Endothelial cell of umbilical vein (primary cell): ENCODE data around the gene NGF. TPM values are rescaled to one million over a fixed set of nuclear protein-coding genes. Genes with fewer than 3 reads are reported as not detected.

Source experiments
- BruUV-seq: library from RNA; stranded (reverse); fragments of 400-500 nt; replicated peaks from 2 replicates; lab custom pipeline; 2021; lab: Mats Ljungman, UMichigan
- CTCF ChIA-PET: fragments of 300-600, 350-600 bp; sonication (Branson Sonifier 250); formaldehyde crosslinking; loops from one replicate; lab custom pipeline; 2021; ENCODE audit warnings: antibody characterized with exemption, inconsistent platforms; lab: Charles Lee
- POLR2A ChIA-PET: fragments of 300-600, 350-600 bp; sonication (Branson Sonifier 250); formaldehyde crosslinking; loops from one replicate; lab custom pipeline; 2021; ENCODE audit warnings: antibody characterized with exemption, inconsistent platforms; lab: Charles Lee
- DNase-seq: peaks from one replicate; pipeline ENCODE4 v3.0.0-alpha.2; 2011; ENCODE audit warnings: low read depth, low spot score
- FAIRE-seq: peaks from 2 replicates; lab custom pipeline; 2011; peaks lifted over from hg19 to GRCh38; lab: Jason Lieb, UNC
- H2AFZ ChIP-seq: 2 replicates; pipeline ENCODE4 v1.6.0; 2012; ENCODE audit warnings: low read depth, low read length, control low read depth, inconsistent platforms
- H3K27ac ChIP-seq: 2 replicates; pipeline ENCODE4 v1.5.1; 2011; ENCODE audit warnings: low read depth, mild to moderate bottlenecking, control low read depth, low read length, moderate library complexity; ENCODE audit not compliant: insufficient read depth
- H3K27me3 ChIP-seq, 2 experiments: 2 replicates each; pipeline versions ENCODE4 v1.6.0 to v1.6.1; 2011; ENCODE audit warnings: low read length in 2 of 2, mixed read lengths in 1 of 2; ENCODE audit not compliant: control insufficient read depth in 2 of 2, insufficient read depth in 2 of 2
- H3K36me3 ChIP-seq, 2 experiments: 2 replicates in 1 of 2; 3 replicates in 1 of 2; pipeline ENCODE4 v1.5.1; 2011; ENCODE audit warnings: low read length in 2 of 2, mild to moderate bottlenecking in 1 of 2, moderate library complexity in 1 of 2; ENCODE audit not compliant: control insufficient read depth in 2 of 2, insufficient read depth in 2 of 2; ENCODE audit errors: extremely low read depth in 1 of 2
- H3K4me1 ChIP-seq: 3 replicates; pipeline ENCODE4 v1.5.1; 2011; ENCODE audit warnings: mild to moderate bottlenecking, low read length; ENCODE audit not compliant: control insufficient read depth, insufficient read depth; ENCODE audit errors: extremely low read depth
- H3K4me2 ChIP-seq: 2 replicates; pipeline ENCODE4 v1.6.1; 2011; ENCODE audit warnings: low read length, control low read depth, mixed read lengths; ENCODE audit not compliant: insufficient read depth
- H3K4me3 ChIP-seq, 3 experiments: fragments of 200-600 bp in 1 of 3; sonication (generic), shearing (Covaris generic) in 1 of 3; replicated peaks in 1 of 3; 2 replicates each; pipeline ENCODE4 v1.5.1; 2011 to 2016; ENCODE audit warnings: control low read depth in 3 of 3, low read length in 3 of 3, mild to moderate bottlenecking in 2 of 3, inconsistent platforms in 1 of 3, low read depth in 1 of 3, moderate library complexity in 1 of 3; ENCODE audit not compliant: insufficient read depth in 1 of 3
- H3K79me2 ChIP-seq: 2 replicates; pipeline ENCODE4 v1.6.0; 2012; ENCODE audit warnings: low read length, inconsistent platforms; ENCODE audit not compliant: control insufficient read depth, insufficient read depth
- H3K9ac ChIP-seq: replicated peaks from 2 replicates; pipeline ENCODE3; 2011; ENCODE audit warnings: low read length, control low read depth; ENCODE audit not compliant: insufficient read depth; ENCODE audit errors: extremely low read depth
- H3K9me1 ChIP-seq: replicated peaks from 3 replicates; pipeline ENCODE4 v1.6.0; 2011; ENCODE audit warnings: mild to moderate bottlenecking, low read length; ENCODE audit not compliant: control insufficient read depth, insufficient read depth; ENCODE audit errors: extremely low read depth
- H3K9me3 ChIP-seq: replicated peaks from 2 replicates; pipeline ENCODE4 v1.5.1; 2012; ENCODE audit warnings: low read length, inconsistent platforms; ENCODE audit not compliant: control insufficient read depth, insufficient read depth
- H4K20me1 ChIP-seq: replicated peaks from 2 replicates; pipeline ENCODE3; 2011; ENCODE audit warnings: mild to moderate bottlenecking, low read length; ENCODE audit not compliant: control insufficient read depth, insufficient read depth; ENCODE audit errors: extremely low read depth
- EZH2 ChIP-seq: IDR thresholded peaks from 2 replicates; pipeline ENCODE4 v1.6.1; 2012; ENCODE audit warnings: borderline replicate concordance, low read depth, mild to moderate bottlenecking, moderate library complexity, low read length, inconsistent platforms; ENCODE audit not compliant: severe bottlenecking
- FOS ChIP-seq: IDR thresholded peaks from 2 replicates; pipeline ENCODE4 v1.6.1; 2011; ENCODE audit warnings: mild to moderate bottlenecking, low read length, moderate library complexity, borderline replicate concordance; ENCODE audit not compliant: insufficient read depth
- GATA2 ChIP-seq: IDR thresholded peaks from 2 replicates; pipeline ENCODE4 v1.7.0; 2011; ENCODE audit warnings: low read depth, mild to moderate bottlenecking, moderate library complexity, mixed read lengths, low read length; ENCODE audit not compliant: insufficient read length, insufficient read depth
- JUN ChIP-seq: IDR thresholded peaks from 2 replicates; pipeline ENCODE4 v1.6.1; 2011; ENCODE audit warnings: borderline replicate concordance, low read depth; ENCODE audit not compliant: insufficient read length, insufficient read depth
- MYC ChIP-seq: IDR thresholded peaks from one replicate; pipeline ENCODE4 v1.6.1; 2011; ENCODE audit warnings: mild to moderate bottlenecking, low read depth, low read length
- POLR2A ChIP-seq: IDR thresholded peaks from 2 replicates; pipeline ENCODE4 v1.6.1; 2012; ENCODE audit warnings: low read depth, mild to moderate bottlenecking, control low read depth, low read length
- POLR2AphosphoS5 ChIP-seq: IDR thresholded peaks from 2 replicates; pipeline ENCODE4 v1.6.1; 2012; ENCODE audit warnings: low read depth, mild to moderate bottlenecking, control low read depth, low read length, moderate library complexity; ENCODE audit not compliant: insufficient read depth
- dilution Hi-C: fragments of 300-500 bp; cut with MboI; formaldehyde crosslinking; loops from one replicate; pipeline ENCODE4 v1.15.0; 2019; ENCODE audit warnings: low sequenced_read_pairs; ENCODE audit not compliant: extremely low pct_ligation_motif_present
- intact Hi-C: fragments of 100-400 bp; cut with micrococcal nuclease; formaldehyde crosslinking; loops from one replicate; pipeline ENCODE4 v1.10.0; 2022
- polyA plus RNA-seq, 4 experiments: library from polyadenylated mRNA; depleted of rRNA in 3 of 4; stranded (reverse) in 3 of 4; unstranded in 1 of 4; fragments of >200 nt; gene quantifications; 2 replicates each; pipeline versions ENCODE4 v1.2.1 to v1.2.3, GENCODE V29; 2011 to 2012; ENCODE audit warnings: missing spikeins in 1 of 4
- total RNA-seq: library from RNA; stranded (reverse); gene quantifications from 2 replicates; pipeline ENCODE4 v1.2.3, GENCODE V29; 2021
- TF ChIP-seq, protein P1 (sequence below), 2 donors: IDR thresholded peaks; 1 replicate in 1 of 2; 2 replicates in 1 of 2; pipeline ENCODE4 v1.5.1; 2011; ENCODE audit warnings: low read length in 2 of 2, mild to moderate bottlenecking in 2 of 2, moderate library complexity in 2 of 2, control low read depth in 1 of 2, inconsistent platforms in 1 of 2, low read depth in 1 of 2; ENCODE audit not compliant: insufficient read depth in 1 of 2; ENCODE audit errors: extremely low read depth in 1 of 2
- TF ChIP-seq, protein P2 (sequence below): IDR thresholded peaks from 2 replicates; pipeline ENCODE4 v1.6.1; 2011; ENCODE audit not compliant: insufficient read depth, insufficient read length

NGF gene
- total and polyA plus RNA-seq, 2 donors (not counting 3 experiments of a cell fraction or from before 2014, with no cell fraction given) = not detected

DNA sequence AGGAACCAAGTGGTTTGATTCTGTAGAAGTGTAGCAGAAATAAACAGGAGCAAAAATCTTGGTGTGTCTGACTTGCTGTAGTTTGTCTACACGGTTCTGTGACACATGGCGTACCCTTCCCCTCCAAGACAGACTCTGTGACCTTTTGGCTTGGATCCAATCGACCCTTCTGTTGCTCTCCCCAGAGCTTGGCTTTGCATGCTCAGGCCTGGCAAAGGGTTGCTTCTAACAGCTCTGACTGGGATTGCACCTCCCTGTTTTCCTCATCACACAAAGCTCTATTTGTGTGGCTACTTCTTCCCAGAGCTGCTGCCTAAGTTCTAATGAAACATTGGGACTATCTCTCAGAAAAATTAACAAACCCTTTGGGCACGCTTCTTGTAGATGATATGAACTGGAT is 24.0 kb downstream of the NGF start:
- ChIA-PET POLR2A (no interaction called here), CTCF (no interaction called here)
- Histone ChIP-seq H3K79me2 (no peaks in the 10 kb centered on the region), H3K36me3 (no peaks in the 10 kb centered on the region), H3K9me3 (no peaks in the 10 kb centered on the region), H3K27me3 (peaks cover 0 to 2% of the 10 kb centered on the region in 2 experiments), H3K27ac (no peak overlapping the region), H3K4me2 (no peak overlapping the region), H3K4me3 (no peak overlapping the region), H3K9me1 (no peaks in the 10 kb centered on the region), H3K9ac (no peak overlapping the region), H4K20me1 (no peaks in the 10 kb centered on the region), H2AFZ (no peak overlapping the region), H3K4me1 (no peaks in the 10 kb centered on the region)
- no peak for TF ChIP-seq GATA2
- no peak for FAIRE-seq
- dilution Hi-C loops = no loop called here
- intact Hi-C loops = no loop called here
- BruUV-seq = no TSS peak
- no peak for DNase-seq

DNA sequence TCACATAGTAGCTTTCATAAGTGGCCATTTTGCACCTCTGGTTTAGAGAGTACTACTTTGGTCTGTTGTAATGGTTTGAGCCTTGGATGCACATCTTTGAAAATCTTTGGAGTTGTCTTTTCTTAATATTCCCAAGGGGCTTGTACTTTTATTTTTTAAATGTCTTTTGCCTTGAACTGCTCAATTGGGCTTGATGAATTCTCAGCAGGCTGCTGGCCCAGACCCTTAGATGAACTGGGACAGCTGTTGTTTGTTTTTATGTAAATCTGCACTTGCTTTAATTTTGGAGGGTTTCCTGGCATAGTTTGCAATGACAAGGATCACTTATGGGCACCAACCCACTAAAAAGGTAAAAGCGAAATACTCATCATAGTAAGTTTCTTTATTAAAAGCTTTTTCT is 24.9 kb downstream of the NGF start:
- H3K36me3 ChIP-seq = no peaks in the 10 kb centered on the region
- dilution Hi-C loops (no loop called here), intact Hi-C loops (no loop called here)
- no peaks in the 10 kb centered on the region for H3K79me2 ChIP-seq
- no peak overlapping the region for H3K4me3 ChIP-seq
- no peaks in the 10 kb centered on the region for H3K9me1 ChIP-seq
- CTCF ChIA-PET = no interaction called here
- H3K9me3 ChIP-seq = no peaks in the 10 kb centered on the region
- H3K4me2 ChIP-seq = no peak overlapping the region
- no peaks in the 10 kb centered on the region for H3K4me1 ChIP-seq
- FAIRE-seq = no peak
- POLR2A ChIA-PET = no interaction called here
- peaks cover 0 to 2% of the 10 kb centered on the region in 2 experiments for H3K27me3 ChIP-seq
- no TSS peak for BruUV-seq
- no peak overlapping the region for H2AFZ ChIP-seq
- DNase-seq = no peak
- no peak overlapping the region for H3K27ac ChIP-seq
- no peaks in the 10 kb centered on the region for H4K20me1 ChIP-seq
- H3K9ac ChIP-seq = no peak overlapping the region
- TF ChIP-seq POLR2A = no peak
- TF ChIP-seq GATA2 = no peak
- TF ChIP-seq POLR2AphosphoS5 = no peak
- TF ChIP-seq EZH2 = no peak
- no peak for TF ChIP-seq JUN
- no peak for TF ChIP-seq FOS
- TF ChIP-seq, protein P1, sequence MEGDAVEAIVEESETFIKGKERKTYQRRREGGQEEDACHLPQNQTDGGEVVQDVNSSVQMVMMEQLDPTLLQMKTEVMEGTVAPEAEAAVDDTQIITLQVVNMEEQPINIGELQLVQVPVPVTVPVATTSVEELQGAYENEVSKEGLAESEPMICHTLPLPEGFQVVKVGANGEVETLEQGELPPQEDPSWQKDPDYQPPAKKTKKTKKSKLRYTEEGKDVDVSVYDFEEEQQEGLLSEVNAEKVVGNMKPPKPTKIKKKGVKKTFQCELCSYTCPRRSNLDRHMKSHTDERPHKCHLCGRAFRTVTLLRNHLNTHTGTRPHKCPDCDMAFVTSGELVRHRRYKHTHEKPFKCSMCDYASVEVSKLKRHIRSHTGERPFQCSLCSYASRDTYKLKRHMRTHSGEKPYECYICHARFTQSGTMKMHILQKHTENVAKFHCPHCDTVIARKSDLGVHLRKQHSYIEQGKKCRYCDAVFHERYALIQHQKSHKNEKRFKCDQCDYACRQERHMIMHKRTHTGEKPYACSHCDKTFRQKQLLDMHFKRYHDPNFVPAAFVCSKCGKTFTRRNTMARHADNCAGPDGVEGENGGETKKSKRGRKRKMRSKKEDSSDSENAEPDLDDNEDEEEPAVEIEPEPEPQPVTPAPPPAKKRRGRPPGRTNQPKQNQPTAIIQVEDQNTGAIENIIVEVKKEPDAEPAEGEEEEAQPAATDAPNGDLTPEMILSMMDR (IDR thresholded peaks at IDR 0.05; ENCODE audit: extremely low read depth in 1 of 2, insufficient read depth in 1 of 2, low read depth in 1 of 2, low read length in 2 of 2) = no peak
- no peak for TF ChIP-seq MYC
- TF ChIP-seq, protein P2, sequence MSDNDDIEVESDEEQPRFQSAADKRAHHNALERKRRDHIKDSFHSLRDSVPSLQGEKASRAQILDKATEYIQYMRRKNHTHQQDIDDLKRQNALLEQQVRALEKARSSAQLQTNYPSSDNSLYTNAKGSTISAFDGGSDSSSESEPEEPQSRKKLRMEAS = no peak
